Stimulated activated CD4-positive, alpha-beta T cell treated with anti-CD3 and anti-CD28 coated beads, Interleukin-12 subunit alpha, Interleukin-12 subunit beta, amount 100 ng/mL, for 48 hours (primary cell): ENCODE data around the gene ANGPTL8.

Experiments
- DNase-seq, 3 donors: peaks; one replicate each; pipeline ENCODE4 v3.0.0-alpha.2; 2020; ENCODE audit warnings: low read depth in 2 of 3, low spot score in 1 of 3

Gene ANGPTL8, protein sequence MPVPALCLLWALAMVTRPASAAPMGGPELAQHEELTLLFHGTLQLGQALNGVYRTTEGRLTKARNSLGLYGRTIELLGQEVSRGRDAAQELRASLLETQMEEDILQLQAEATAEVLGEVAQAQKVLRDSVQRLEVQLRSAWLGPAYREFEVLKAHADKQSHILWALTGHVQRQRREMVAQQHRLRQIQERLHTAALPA

GRCh38 chr19:11239377-11240000 is at the start of gene ANGPTL8:
TSS of gene ANGPTL8 (plus strand) at chr19:11239619. CDS start at chr19:11239638, 19 bp downstream.
- DNase-seq, result no peak

- DNase-seq, result no peak
Measured at GRCh38 chr19:11190501-11190900, 48.9 kb upstream of the ANGPTL8 start.

- DNase-seq, result no peak
Measured at GRCh38 chr19:11191273-11191755, 48.1 kb upstream of the ANGPTL8 start.

- no peak for DNase-seq
Measured at GRCh38 chr19:11191934-11192333, 47.5 kb upstream of the ANGPTL8 start.

- no peak for DNase-seq
Measured at GRCh38 chr19:11192957-11193939, 46.2 kb upstream of the ANGPTL8 start.

DNA sequence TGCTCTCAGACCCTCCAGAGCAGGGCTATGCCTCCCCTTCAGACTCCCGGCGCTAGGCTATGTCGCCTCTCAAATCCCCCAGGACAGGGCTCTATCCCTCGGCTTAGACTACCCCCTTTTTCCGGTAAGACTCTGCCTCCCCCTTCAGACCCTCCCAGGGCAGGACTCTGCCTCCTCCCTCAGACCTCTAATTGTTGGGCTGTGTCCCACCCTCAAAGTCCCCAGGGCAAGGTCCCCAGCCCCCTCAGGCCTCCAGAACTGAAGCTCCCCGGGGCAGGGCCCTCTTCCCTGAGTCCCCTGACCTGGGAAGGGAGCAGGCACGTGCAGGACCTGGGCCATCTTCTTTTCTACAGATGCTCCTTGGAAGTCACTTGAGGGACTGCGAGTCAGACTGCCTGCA is 45.2 kb upstream of the ANGPTL8 start:
- no peak for DNase-seq

DNA sequence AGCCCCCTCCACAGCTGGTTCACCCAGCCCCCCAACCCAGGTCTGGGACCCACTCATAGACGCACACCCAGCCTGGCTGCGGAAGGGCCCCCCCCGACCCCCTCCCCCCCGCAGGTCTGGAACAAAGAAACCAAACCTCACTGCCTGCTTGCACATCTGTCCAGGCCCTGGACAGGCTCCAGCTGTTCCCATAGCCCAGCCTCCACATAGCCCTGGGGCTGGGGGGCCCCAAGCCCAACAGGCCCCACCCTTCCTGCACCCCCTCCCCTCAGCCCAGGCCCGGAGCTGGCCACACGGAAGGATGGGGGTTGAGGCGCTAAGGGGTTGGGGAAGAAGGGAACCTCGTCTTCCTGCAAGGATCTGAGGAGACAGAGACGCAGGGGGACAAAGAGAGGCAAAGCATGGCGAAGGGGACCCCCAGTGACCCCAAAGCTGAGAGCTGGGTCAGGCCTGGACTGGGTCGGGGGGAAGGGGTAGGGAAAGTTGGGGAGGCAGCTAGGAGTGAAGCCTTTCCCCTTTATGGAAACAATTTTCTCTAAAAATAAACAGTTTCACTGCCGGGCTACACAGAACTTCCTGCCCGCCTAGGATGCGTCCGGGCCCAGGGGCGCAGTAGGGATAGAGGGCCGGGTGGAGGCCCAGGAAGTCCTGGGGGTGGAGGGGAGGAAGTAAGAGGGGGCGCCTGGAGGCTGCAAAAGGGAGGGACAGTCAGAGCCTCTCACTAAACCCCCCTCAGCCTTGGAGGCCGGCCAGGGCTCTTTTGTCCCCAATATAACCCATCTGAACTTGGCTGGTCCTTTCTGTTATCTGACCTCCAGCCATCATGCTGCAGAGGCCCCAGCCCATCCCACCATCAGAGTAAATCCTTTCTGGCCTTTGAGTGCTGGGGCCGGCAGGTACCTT is 44.5 kb upstream of the ANGPTL8 start:
- no peak for DNase-seq

DNA sequence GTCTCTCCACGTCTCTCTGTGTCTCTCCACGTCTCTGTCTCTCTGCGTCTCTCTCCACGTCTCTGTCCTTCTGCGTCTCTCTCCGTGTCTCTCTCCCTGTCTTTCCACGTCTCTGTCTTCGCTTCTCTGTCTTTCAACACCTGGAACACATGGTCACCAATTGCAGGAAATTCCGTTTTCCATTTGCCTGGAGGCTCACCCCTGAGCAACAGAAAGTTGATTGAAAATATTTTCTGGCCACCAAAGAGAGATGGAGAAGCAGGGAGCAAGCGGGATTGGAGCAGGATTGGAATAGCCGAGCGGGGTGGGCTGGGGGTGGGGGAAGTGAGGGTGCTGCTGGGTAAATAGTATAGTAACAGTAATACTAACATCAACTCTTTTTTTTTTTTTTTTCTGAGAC is 43.7 kb upstream of the ANGPTL8 start:
- DNase-seq, result no peak

DNA sequence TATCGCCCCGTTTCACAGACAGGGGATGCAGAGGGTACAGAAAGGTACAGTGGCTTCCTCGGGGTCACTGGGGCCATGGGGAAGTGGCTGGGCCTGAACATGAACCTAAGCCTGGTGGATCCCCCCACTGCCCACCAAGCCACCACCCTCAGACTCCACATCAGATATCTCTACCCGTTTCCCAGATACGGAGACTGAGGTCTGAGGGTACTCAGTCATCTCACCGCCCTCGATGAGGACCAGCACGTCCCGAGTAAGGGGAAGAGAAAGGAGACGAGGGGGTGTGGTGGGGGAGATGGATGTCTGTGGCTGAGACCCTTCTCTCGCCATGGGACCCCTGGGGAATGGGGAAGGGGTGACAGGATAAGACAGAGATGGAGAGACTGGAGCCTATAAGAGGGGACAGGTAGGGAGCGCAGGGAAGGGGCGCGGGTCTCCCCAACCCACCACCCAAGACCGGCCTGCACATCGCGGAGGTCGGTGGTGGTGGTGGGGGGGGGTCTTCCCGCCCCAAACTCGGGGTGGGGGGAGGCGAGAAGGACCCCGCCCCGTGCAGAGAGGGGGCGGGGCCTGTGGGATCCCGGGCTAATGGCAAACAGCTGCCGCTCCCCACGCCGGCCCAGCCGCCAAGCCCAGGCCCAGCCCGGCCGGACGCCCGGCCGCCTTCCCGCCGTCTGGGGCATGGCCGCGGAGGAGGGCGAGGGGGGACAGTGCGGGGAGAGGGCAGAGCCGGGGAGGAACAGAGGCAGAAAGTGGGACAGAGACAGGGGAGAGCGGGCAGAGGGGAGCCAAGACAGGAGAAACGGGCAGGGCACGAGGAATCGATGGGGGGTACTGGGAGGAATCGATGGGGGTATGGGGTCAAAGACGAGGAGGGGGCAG is 42.8 kb upstream of the ANGPTL8 start:
- DNase-seq, result no peak

- peak; percentile 48 to 70 (median 69) for DNase-seq
Measured at GRCh38 chr19:11197291-11198174, 41.9 kb upstream of the ANGPTL8 start, which contains the start of gene KANK2. TSS of gene KANK2 (minus strand) at chr19:11197545. CDS start at chr19:11194511, 3,034 bp downstream.

DNA sequence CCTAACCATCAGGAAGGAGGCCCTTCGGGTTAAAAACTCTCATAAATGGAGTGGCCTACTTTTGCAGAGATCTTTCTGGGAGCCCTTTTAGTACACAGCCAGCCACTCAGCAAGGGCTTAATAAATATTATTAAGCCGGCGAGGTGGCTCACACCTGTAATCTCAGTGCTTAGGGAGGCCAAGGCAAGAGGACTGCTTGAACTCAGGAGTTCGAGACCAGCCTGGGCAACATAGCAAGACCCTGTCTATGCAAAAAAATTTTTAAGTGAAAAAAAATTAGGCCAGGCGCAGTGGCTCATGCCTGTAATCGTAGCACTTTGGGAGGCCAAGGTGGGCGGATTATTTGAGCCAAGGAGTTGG is 41.3 kb upstream of the ANGPTL8 start:
- DNase-seq, result no peak

DNA sequence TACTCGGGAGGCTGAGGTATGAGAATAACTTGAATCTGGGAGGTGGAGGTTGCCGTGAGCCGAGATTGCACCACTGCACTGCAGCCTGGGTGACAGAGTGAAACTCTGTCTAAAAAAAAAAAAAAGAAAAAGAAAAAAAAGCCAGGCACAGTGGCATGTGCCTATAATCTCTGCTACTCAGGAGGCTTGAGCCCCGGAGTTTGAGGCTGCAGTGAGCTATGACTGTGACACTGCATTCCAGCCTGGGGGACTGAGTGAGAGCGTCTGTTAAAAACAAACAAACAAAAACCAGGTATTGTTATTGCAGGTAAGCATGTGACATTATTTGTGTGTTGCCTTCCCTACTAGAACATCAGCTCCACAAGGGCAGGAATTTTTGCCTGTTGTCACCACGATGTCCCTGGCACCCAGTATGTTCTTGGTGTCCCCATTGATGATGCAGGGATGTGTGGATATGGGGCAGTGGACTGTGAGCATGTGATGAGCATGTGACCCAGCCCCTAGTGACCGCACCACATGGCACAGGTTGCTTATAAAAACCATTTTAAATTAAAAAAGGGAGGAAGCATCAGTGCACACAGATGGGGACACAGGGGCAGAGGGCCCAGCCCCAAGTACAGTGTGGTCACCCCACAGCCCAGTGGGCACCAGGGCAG is 40.5 kb upstream of the ANGPTL8 start:
- no peak for DNase-seq

- DNase-seq, result no peak
Measured at GRCh38 chr19:11199517-11199916, 39.9 kb upstream of the ANGPTL8 start.

GRCh38 chr19:11200015-11200574 is 39.3 kb upstream of the ANGPTL8 start:
- DNase-seq, result no peak

- no peak for DNase-seq
Measured at GRCh38 chr19:11200931-11201330, 38.5 kb upstream of the ANGPTL8 start.

- DNase-seq, result no peak
Measured at GRCh38 chr19:11201791-11202190, 37.6 kb upstream of the ANGPTL8 start.

GRCh38 chr19:11202488-11203193 is 36.8 kb upstream of the ANGPTL8 start:
- DNase-seq, result no peak
